Measurements from ENCODE around the gene ERCC1. TPM values are rescaled to one million over a fixed set of nuclear protein-coding genes. Genes with fewer than 3 reads are reported as not detected.

The ERCC1 gene
- total and polyA plus RNA-seq, 2 of the 13 experiments (the other 11 are each of a cell fraction or from before 2014, with no cell fraction given), result 40.0 to 66.4 TPM

DNA sequence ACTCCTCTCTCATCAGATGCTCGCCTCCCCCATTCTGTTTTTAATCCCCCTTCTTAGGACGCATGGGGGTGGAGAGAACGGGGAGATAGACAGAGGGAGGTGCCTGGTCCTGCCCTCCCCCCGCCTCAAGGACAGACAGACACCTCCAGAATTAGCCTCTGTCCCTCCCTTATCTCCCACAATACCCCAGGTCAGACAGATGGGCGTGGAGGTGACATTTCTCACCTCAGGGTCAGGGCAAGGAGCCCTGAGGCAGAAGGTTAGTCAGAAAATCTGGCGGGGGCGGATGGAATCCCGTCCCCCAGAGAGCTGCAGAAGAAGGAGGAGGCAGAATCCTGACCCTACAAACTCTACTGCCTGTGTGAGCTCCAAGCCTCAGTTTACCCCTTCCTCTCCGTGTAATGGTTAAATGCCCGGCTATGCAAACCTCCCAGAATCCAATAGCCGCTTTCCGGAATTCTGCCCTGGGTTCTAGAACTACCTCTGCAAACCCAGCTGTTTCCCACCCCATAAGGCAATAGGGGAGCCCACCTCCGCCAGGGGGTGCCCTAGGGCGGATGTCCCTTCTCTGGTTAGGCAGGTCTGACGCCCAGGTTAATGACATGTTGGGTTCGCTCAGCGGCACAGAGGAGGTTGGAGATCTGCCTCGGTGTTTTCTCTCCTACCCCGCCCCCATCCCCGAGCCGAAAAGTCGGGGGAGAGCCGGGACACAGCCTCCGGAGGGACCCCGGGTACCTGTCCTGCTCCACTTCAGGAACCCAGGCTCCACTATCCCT is 19.7 kb downstream of the ERCC1 start (continued):
- TF ChIP-seq ZNF687 (CRISPR knock-in tag; IDR thresholded peaks at IDR 0.05), result no peak
- no peak for TF ChIP-seq POGZ (CRISPR knock-in tag; IDR thresholded peaks at IDR 0.05)
- TF ChIP-seq HNF4A (CRISPR knock-in tag; IDR thresholded peaks at IDR 0.05), result no peak
- peak; percentile 59 for TF ChIP-seq SMC3 (IDR thresholded peaks at IDR 0.05; ENCODE audit: low read length)
- TF ChIP-seq ELF3 (CRISPR knock-in tag; IDR thresholded peaks at IDR 0.05), result peak; percentile 18; the same call in 1 of the 2 replicates
- TF ChIP-seq TAF15 (IDR thresholded peaks at IDR 0.05; ENCODE audit: low read depth, low read length, poor library complexity, severe bottlenecking), result no peak
- no peak for TF ChIP-seq SNAPC4 (CRISPR knock-in tag; IDR thresholded peaks at IDR 0.05)
- TF ChIP-seq HOXA3 (CRISPR knock-in tag; IDR thresholded peaks at IDR 0.05), result peak; percentile 39
- no peak for TF ChIP-seq ZKSCAN5 (CRISPR knock-in tag; IDR thresholded peaks at IDR 0.05)
- 0 out of 2 replicates have a peak, but pooled peaks have one; percentile 20 for TF ChIP-seq ZNF224 (CRISPR knock-in tag; IDR thresholded peaks at IDR 0.05)
- no peak for TF ChIP-seq ZNF775 (CRISPR knock-in tag; IDR thresholded peaks at IDR 0.05; ENCODE audit: borderline replicate concordance)
- TF ChIP-seq, protein P1, sequence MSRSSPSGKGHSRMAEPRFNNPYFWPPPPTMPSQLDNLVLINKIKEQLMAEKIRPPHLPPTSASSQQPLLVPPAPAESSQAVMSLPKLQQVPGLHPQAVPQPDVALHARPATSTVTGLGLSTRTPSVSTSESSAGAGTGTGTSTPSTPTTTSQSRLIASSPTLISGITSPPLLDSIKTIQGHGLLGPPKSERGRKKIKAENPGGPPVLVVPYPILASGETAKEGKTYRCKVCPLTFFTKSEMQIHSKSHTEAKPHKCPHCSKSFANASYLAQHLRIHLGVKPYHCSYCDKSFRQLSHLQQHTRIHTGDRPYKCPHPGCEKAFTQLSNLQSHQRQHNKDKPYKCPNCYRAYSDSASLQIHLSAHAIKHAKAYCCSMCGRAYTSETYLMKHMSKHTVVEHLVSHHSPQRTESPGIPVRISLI (CRISPR knock-in tag; IDR thresholded peaks at IDR 0.05; ENCODE audit: borderline replicate concordance), result no peak
- 0 out of 2 replicates have a peak, but pooled peaks have one; percentile 8 for TF ChIP-seq ZNF160 (CRISPR knock-in tag; IDR thresholded peaks at IDR 0.05)
- no peak for TF ChIP-seq SIX4 (CRISPR knock-in tag; IDR thresholded peaks at IDR 0.05)
- TF ChIP-seq, protein P2, sequence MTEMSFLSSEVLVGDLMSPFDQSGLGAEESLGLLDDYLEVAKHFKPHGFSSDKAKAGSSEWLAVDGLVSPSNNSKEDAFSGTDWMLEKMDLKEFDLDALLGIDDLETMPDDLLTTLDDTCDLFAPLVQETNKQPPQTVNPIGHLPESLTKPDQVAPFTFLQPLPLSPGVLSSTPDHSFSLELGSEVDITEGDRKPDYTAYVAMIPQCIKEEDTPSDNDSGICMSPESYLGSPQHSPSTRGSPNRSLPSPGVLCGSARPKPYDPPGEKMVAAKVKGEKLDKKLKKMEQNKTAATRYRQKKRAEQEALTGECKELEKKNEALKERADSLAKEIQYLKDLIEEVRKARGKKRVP (CRISPR knock-in tag; IDR thresholded peaks at IDR 0.05), result no peak
- no peak for TF ChIP-seq GLMP (CRISPR knock-in tag; IDR thresholded peaks at IDR 0.05; ENCODE audit: borderline replicate concordance)
